GM23248 (cell line): Measurements from ENCODE around the gene PRPS1.

ENCODE experiments used
- EZH2 ChIP-seq: fragments of 200-600 bp; sonication (generic); IDR thresholded peaks from 2 replicates; pipeline ENCODE4 v1.6.1; 2018; ENCODE audit warnings: antibody characterized with exemption, mild to moderate bottlenecking; ENCODE audit not compliant: insufficient read depth, poor library complexity, severe bottlenecking
- EZH2phosphoT487 ChIP-seq: fragments of 200-600 bp; sonication (generic); IDR thresholded peaks from 2 replicates; pipeline ENCODE4 v1.6.1; 2018; ENCODE audit warnings: antibody characterized with exemption, moderate library complexity, mild to moderate bottlenecking, low read depth; ENCODE audit not compliant: insufficient read depth

DNA sequence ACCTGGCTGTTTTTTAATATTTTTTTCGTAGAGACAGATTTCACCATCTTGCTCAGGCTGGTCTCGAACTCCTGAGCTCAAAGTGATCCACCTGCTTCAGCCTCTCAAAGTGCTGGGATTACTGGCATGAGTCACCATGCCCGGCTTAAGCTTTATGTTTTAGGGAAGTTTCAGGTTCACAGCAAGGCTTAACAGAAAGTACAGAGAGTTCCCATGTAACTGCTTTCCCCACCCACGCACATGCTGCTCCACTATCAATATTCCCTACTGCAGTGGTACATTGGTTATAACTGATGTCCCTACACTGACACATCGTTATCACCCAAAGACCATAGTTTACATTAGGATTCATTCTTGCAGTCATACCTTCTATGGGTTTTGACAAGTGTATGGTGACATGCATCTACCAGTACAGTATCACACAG is 62.7 kb downstream of the PRPS1 start:
- TF ChIP-seq EZH2: no peak
- no peak for TF ChIP-seq EZH2phosphoT487
